ENCODE results near the gene OR2G3.

Gene OR2G3

GRCh38 chr1:247588060-247588459, 17.3 kb upstream of the OR2G3 start, which contains the start of gene OR2G2:
TSS of gene OR2G2 (plus strand) at chr1:247588360. CDS start at chr1:247588360, 0 bp downstream.
- TF ChIP-seq POLR2AphosphoS5 (IDR thresholded peaks at IDR 0.05; ENCODE audit: low read depth), result no peak
- Histone ChIP-seq H3K27ac (replicated peaks) (no peak within 1 kb of the TSS), H3K27me3 (ENCODE audit: insufficient read depth, poor library complexity, severe bottlenecking) (no peaks in the 10 kb centered on the region), H3K4me3 (replicated peaks; ENCODE audit: insufficient read depth, low read length) (no peak within 1 kb of the TSS)
- DNase-seq (ENCODE audit: low read depth in 1 of 2, low spot score in 1 of 2), result no peak

- Histone ChIP-seq H3K4me3 (replicated peaks; ENCODE audit: insufficient read depth, low read length) (no peak overlapping the region), H3K27ac (replicated peaks) (no peak overlapping the region), H3K27me3 (ENCODE audit: insufficient read depth, poor library complexity, severe bottlenecking) (no peaks in the 10 kb centered on the region)
- no peak for TF ChIP-seq POLR2AphosphoS5 (IDR thresholded peaks at IDR 0.05; ENCODE audit: low read depth)
- TF ChIP-seq, protein P1, sequence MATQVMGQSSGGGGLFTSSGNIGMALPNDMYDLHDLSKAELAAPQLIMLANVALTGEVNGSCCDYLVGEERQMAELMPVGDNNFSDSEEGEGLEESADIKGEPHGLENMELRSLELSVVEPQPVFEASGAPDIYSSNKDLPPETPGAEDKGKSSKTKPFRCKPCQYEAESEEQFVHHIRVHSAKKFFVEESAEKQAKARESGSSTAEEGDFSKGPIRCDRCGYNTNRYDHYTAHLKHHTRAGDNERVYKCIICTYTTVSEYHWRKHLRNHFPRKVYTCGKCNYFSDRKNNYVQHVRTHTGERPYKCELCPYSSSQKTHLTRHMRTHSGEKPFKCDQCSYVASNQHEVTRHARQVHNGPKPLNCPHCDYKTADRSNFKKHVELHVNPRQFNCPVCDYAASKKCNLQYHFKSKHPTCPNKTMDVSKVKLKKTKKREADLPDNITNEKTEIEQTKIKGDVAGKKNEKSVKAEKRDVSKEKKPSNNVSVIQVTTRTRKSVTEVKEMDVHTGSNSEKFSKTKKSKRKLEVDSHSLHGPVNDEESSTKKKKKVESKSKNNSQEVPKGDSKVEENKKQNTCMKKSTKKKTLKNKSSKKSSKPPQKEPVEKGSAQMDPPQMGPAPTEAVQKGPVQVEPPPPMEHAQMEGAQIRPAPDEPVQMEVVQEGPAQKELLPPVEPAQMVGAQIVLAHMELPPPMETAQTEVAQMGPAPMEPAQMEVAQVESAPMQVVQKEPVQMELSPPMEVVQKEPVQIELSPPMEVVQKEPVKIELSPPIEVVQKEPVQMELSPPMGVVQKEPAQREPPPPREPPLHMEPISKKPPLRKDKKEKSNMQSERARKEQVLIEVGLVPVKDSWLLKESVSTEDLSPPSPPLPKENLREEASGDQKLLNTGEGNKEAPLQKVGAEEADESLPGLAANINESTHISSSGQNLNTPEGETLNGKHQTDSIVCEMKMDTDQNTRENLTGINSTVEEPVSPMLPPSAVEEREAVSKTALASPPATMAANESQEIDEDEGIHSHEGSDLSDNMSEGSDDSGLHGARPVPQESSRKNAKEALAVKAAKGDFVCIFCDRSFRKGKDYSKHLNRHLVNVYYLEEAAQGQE (IDR thresholded peaks at IDR 0.05; ENCODE audit: insufficient replicate concordance, low read depth), result no peak
- no peak for DNase-seq (ENCODE audit: low read depth in 1 of 2, low spot score in 1 of 2)
Measured at GRCh38 chr1:247613405-247613804, 8.0 kb downstream of the OR2G3 start.

- Histone ChIP-seq H3K4me3 (replicated peaks; ENCODE audit: insufficient read depth, low read length) (no peak overlapping the region), H3K27ac (replicated peaks) (no peak overlapping the region), H3K27me3 (ENCODE audit: insufficient read depth, poor library complexity, severe bottlenecking) (no peaks in the 10 kb centered on the region)
- DNase-seq (ENCODE audit: low read depth in 1 of 2, low spot score in 1 of 2), result no peak
- TF ChIP-seq SPI1 (IDR thresholded peaks at IDR 0.05; ENCODE audit: borderline replicate concordance, low read depth) (no peak), GABPA (IDR thresholded peaks at IDR 0.05; ENCODE audit: low read depth) (no peak)
- TF ChIP-seq, protein P2, sequence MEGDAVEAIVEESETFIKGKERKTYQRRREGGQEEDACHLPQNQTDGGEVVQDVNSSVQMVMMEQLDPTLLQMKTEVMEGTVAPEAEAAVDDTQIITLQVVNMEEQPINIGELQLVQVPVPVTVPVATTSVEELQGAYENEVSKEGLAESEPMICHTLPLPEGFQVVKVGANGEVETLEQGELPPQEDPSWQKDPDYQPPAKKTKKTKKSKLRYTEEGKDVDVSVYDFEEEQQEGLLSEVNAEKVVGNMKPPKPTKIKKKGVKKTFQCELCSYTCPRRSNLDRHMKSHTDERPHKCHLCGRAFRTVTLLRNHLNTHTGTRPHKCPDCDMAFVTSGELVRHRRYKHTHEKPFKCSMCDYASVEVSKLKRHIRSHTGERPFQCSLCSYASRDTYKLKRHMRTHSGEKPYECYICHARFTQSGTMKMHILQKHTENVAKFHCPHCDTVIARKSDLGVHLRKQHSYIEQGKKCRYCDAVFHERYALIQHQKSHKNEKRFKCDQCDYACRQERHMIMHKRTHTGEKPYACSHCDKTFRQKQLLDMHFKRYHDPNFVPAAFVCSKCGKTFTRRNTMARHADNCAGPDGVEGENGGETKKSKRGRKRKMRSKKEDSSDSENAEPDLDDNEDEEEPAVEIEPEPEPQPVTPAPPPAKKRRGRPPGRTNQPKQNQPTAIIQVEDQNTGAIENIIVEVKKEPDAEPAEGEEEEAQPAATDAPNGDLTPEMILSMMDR (IDR thresholded peaks at IDR 0.05; ENCODE audit: insufficient read depth, low read length), result no peak
- TF ChIP-seq, protein P1 (IDR thresholded peaks at IDR 0.05; ENCODE audit: insufficient replicate concordance, low read depth), result no peak
Measured at GRCh38 chr1:247614625-247615024, 9.2 kb downstream of the OR2G3 start.

- no peak overlapping the region for H3K27ac ChIP-seq (replicated peaks)
- H3K27me3 ChIP-seq (ENCODE audit: insufficient read depth, poor library complexity, severe bottlenecking), result no peaks in the 10 kb centered on the region
- no peak overlapping the region for H3K4me3 ChIP-seq (replicated peaks; ENCODE audit: insufficient read depth, low read length)
- TF ChIP-seq, protein P1 (IDR thresholded peaks at IDR 0.05; ENCODE audit: insufficient replicate concordance, low read depth), result no peak
- no peak for TF ChIP-seq POLR2AphosphoS5 (IDR thresholded peaks at IDR 0.05; ENCODE audit: low read depth)
- no peak for DNase-seq (ENCODE audit: low read depth in 1 of 2, low spot score in 1 of 2)
Measured at GRCh38 chr1:247627951-247628350, 22.6 kb downstream of the OR2G3 start.

GRCh38 chr1:247638011-247638410, 32.6 kb downstream of the OR2G3 start:
- DNase-seq (ENCODE audit: low read depth in 1 of 2, low spot score in 1 of 2), result no peak
- no peaks in the 10 kb centered on the region for H3K27me3 ChIP-seq (ENCODE audit: insufficient read depth, poor library complexity, severe bottlenecking)
- no peak overlapping the region for H3K27ac ChIP-seq (replicated peaks)
- TF ChIP-seq POLR2AphosphoS5 (IDR thresholded peaks at IDR 0.05; ENCODE audit: low read depth) (no peak), SPI1 (IDR thresholded peaks at IDR 0.05; ENCODE audit: borderline replicate concordance, low read depth) (no peak), GABPA (IDR thresholded peaks at IDR 0.05; ENCODE audit: low read depth) (no peak)
- TF ChIP-seq, protein P1 (IDR thresholded peaks at IDR 0.05; ENCODE audit: insufficient replicate concordance, low read depth), result no peak
- TF ChIP-seq, protein P2 (IDR thresholded peaks at IDR 0.05; ENCODE audit: insufficient read depth, low read length), result no peak
- no peak overlapping the region for H3K4me3 ChIP-seq (replicated peaks; ENCODE audit: insufficient read depth, low read length)
